ENCODE data around the gene FAM168A.

DNA sequence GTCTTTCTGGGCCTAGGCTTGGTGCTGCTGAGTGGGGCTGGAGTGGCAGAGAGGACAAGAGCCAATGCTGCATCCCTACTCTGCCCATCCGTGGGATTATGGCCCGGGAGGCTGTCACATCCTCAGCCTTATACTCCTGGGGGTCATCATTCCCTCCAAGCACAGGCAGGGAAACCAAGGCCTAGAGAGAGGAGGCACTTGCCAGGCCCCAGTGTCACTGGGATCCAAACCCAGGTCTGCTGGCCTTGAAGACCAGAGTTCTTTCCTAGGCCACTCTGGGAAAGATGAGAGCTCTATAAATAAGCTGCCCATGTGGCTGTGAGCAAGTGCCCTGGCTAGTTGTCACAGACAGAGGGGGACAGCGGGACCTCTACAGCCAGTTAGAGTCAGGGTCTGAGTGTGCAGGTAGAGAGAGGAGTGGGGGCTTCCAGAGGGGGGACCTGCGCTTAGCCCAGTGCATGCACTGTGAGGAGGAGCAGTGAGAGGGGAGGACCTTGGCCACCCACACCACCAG is 217.0 kb downstream of the FAM168A start:
- no peak for TF ChIP-seq POLR2A (IDR thresholded peaks at IDR 0.05; ENCODE audit: control extremely low read depth in 1 of 2, low read depth in 2 of 2, low read length in 2 of 2)
- TF ChIP-seq JUND (IDR thresholded peaks at IDR 0.05; ENCODE audit: low read length), result no peak
- no peak for TF ChIP-seq TAF1 (IDR thresholded peaks at IDR 0.05; ENCODE audit: low read depth, low read length)
- TF ChIP-seq, protein P1, sequence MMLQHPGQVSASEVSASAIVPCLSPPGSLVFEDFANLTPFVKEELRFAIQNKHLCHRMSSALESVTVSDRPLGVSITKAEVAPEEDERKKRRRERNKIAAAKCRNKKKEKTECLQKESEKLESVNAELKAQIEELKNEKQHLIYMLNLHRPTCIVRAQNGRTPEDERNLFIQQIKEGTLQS (IDR thresholded peaks at IDR 0.05; ENCODE audit: insufficient read depth, low read depth, low read length), result no peak
- no peak for TF ChIP-seq POLR2AphosphoS5 (IDR thresholded peaks at IDR 0.05; ENCODE audit: low read depth, low read length)
- no peak for TF ChIP-seq RNF2 (IDR thresholded peaks at IDR 0.05; ENCODE audit: borderline replicate concordance, low read depth, low read length, missing control alignments, poor library complexity, severe bottlenecking)
- no peak for TF ChIP-seq GABPA (IDR thresholded peaks at IDR 0.05; ENCODE audit: borderline replicate concordance, insufficient read depth, low read length)
- no peak for TF ChIP-seq EZH2 (IDR thresholded peaks at IDR 0.05; ENCODE audit: low read depth, low read length, severe bottlenecking)
- TF ChIP-seq, protein P2, sequence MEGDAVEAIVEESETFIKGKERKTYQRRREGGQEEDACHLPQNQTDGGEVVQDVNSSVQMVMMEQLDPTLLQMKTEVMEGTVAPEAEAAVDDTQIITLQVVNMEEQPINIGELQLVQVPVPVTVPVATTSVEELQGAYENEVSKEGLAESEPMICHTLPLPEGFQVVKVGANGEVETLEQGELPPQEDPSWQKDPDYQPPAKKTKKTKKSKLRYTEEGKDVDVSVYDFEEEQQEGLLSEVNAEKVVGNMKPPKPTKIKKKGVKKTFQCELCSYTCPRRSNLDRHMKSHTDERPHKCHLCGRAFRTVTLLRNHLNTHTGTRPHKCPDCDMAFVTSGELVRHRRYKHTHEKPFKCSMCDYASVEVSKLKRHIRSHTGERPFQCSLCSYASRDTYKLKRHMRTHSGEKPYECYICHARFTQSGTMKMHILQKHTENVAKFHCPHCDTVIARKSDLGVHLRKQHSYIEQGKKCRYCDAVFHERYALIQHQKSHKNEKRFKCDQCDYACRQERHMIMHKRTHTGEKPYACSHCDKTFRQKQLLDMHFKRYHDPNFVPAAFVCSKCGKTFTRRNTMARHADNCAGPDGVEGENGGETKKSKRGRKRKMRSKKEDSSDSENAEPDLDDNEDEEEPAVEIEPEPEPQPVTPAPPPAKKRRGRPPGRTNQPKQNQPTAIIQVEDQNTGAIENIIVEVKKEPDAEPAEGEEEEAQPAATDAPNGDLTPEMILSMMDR (IDR thresholded peaks at IDR 0.05; ENCODE audit: control extremely low read depth in 1 of 3, insufficient read depth in 1 of 3, low read depth in 1 of 3, low read length in 3 of 3), result no peak
- TF ChIP-seq CHD1 (IDR thresholded peaks at IDR 0.05; ENCODE audit: low read depth, low read length), result no peak
- no peak for TF ChIP-seq SIN3A (conservative IDR thresholded peaks at IDR 0.05 in 1 of 2, IDR thresholded peaks at IDR 0.05 in 1 of 2; ENCODE audit: low read depth in 1 of 2, low read length in 2 of 2)
- TF ChIP-seq NRF1 (IDR thresholded peaks at IDR 0.05; ENCODE audit: low read depth, low read length), result no peak
- TF ChIP-seq SIX5 (IDR thresholded peaks at IDR 0.05; ENCODE audit: low read depth, low read length), result no peak
- no peak for TF ChIP-seq EGR1 (IDR thresholded peaks at IDR 0.05; ENCODE audit: borderline replicate concordance, low read depth, low read length)

Data from H1 (cell line).